ENCODE results near the gene TAC1.

- TF ChIP-seq CTCF (IDR thresholded peaks at IDR 0.05) (no peak), POLR2A (IDR thresholded peaks at IDR 0.05) (no peak)
These were observed 25.9 kb downstream of the TAC1 start for GRCh38 chr7:97757824-97758223.

Data from adrenal gland (tissue), 5 donors.